ENCODE data around the gene SLC12A9. TPM values are rescaled to one million over a fixed set of nuclear protein-coding genes. Genes with fewer than 3 reads are reported as not detected.

Gene SLC12A9
- total and polyA plus RNA-seq, 2 donors (not counting 1 experiment from before 2014, with no cell fraction given), result 80.0 to 80.1 TPM

GRCh38 chr7:100878685-100879084 lies 26.2 kb downstream of the SLC12A9 start:
- Mint-ChIP-seq H3K27me3 (no peaks in the 10 kb centered on the region), H3K27ac (no peak overlapping the region), H3K4me3 (no peak overlapping the region), H3K9me3 (ENCODE audit: insufficient read depth) (no peaks in the 10 kb centered on the region), H3K4me1 (peaks cover 44% of the 10 kb centered on the region)
- 94% methylated on average over 3 of the region's 6 CpGs for WGBS (ENCODE audit: insufficient coverage)
- no peak overlapping the region for H2AFZ ChIP-seq (ENCODE audit: insufficient read depth, low read depth, low read length, poor library complexity, severe bottlenecking)
- peaks cover 80% of the 10 kb centered on the region for H4K20me1 ChIP-seq (ENCODE audit: control insufficient read depth, insufficient read depth, low read length, poor library complexity, severe bottlenecking)
- H3K9ac ChIP-seq (ENCODE audit: low read length), result no peak overlapping the region
- no peaks in the 10 kb centered on the region for H3K27me3 ChIP-seq (replicated peaks in 1 of 4; ENCODE audit: control extremely low read depth in 1 of 4, control insufficient read depth in 3 of 4, insufficient read depth in 4 of 4, low read length in 3 of 4)
- H3K27ac ChIP-seq (ENCODE audit: low read length in 2 of 2), result no peak overlapping the region
- no peak overlapping the region for H3K4me2 ChIP-seq (replicated peaks; ENCODE audit: low read depth, low read length, poor library complexity, severe bottlenecking)
- H3K9me3 ChIP-seq (ENCODE audit: control extremely low read depth in 1 of 3, control insufficient read depth in 2 of 3, insufficient read depth in 1 of 3, low read length in 2 of 3), result no peaks in the 10 kb centered on the region
- no peak overlapping the region for H3K4me3 ChIP-seq (ENCODE audit: control extremely low read depth in 1 of 5, extremely low read depth in 1 of 5, insufficient read depth in 1 of 5, low read depth in 2 of 5, low read length in 4 of 5)
- no peak for DNase-seq
- intact Hi-C loops (cut with micrococcal nuclease), result no loop called here
- H3K4me1 ChIP-seq (ENCODE audit: control insufficient read depth in 2 of 2, insufficient read depth in 2 of 2, low read length in 2 of 2), result peaks cover 22 to 32% of the 10 kb centered on the region in 2 donors
- ChIA-PET CTCF (interaction anchor here (1.1 to 1.3 kb wide), 2 partner anchors 11 to 16 kb away, joined by 3 to 4 read pairs; partner anchors contain the start of gene UFSP1), POLR2A (interaction anchor here (0.7 kb wide), 1 partner anchor 24 kb away, joined by 3 read pairs; no protein-coding TSS in a partner anchor)
- ATAC-seq (ENCODE audit: low read depth), result no peak
- peaks cover 82% of the 10 kb centered on the region for H3K79me2 ChIP-seq (ENCODE audit: control insufficient read depth, insufficient read depth, low read length)
- TF ChIP-seq CTCF (IDR thresholded peaks at IDR 0.05) (no peak), EZH2 (IDR thresholded peaks at IDR 0.05; ENCODE audit: borderline replicate concordance, insufficient read depth, low read depth, low read length, poor library complexity, severe bottlenecking) (no peak)
- H3K36me3 ChIP-seq (replicated peaks in 1 of 2; ENCODE audit: control extremely low read depth in 1 of 2, control insufficient read depth in 1 of 2, extremely low read depth in 1 of 2, insufficient read depth in 2 of 2, low read length in 1 of 2), result peaks cover 0 to 60% of the 10 kb centered on the region in 2 experiments

- no peak overlapping the region for H3K4me3 ChIP-seq (ENCODE audit: control extremely low read depth in 1 of 5, extremely low read depth in 1 of 5, insufficient read depth in 1 of 5, low read depth in 2 of 5, low read length in 4 of 5)
- H3K27ac Mint-ChIP-seq, result no peak overlapping the region
- no peak overlapping the region for H3K27ac ChIP-seq (ENCODE audit: low read length in 2 of 2)
- POLR2A ChIA-PET, result no interaction called here
- no peak overlapping the region for H3K4me3 Mint-ChIP-seq
- H3K36me3 ChIP-seq (replicated peaks in 1 of 2; ENCODE audit: control extremely low read depth in 1 of 2, control insufficient read depth in 1 of 2, extremely low read depth in 1 of 2, insufficient read depth in 2 of 2, low read length in 1 of 2), result peaks cover 0 to 71% of the 10 kb centered on the region in 2 experiments
- H4K20me1 ChIP-seq (ENCODE audit: control insufficient read depth, insufficient read depth, low read length, poor library complexity, severe bottlenecking), result peaks cover 87% of the 10 kb centered on the region
- ATAC-seq (ENCODE audit: low read depth), result no peak
- H3K4me1 Mint-ChIP-seq, result peaks cover 39% of the 10 kb centered on the region
- no peak overlapping the region for H3K4me2 ChIP-seq (replicated peaks; ENCODE audit: low read depth, low read length, poor library complexity, severe bottlenecking)
- H2AFZ ChIP-seq (ENCODE audit: insufficient read depth, low read depth, low read length, poor library complexity, severe bottlenecking), result no peak overlapping the region
- no peaks in the 10 kb centered on the region for H3K9me3 ChIP-seq (ENCODE audit: control extremely low read depth in 1 of 3, control insufficient read depth in 2 of 3, insufficient read depth in 1 of 3, low read length in 2 of 3)
- H3K79me2 ChIP-seq (ENCODE audit: control insufficient read depth, insufficient read depth, low read length), result peaks cover 73% of the 10 kb centered on the region
- peaks cover 16 to 22% of the 10 kb centered on the region in 2 donors for H3K4me1 ChIP-seq (ENCODE audit: control insufficient read depth in 2 of 2, insufficient read depth in 2 of 2, low read length in 2 of 2)
- H3K9ac ChIP-seq (ENCODE audit: low read length), result no peak overlapping the region
- TF ChIP-seq CTCF (IDR thresholded peaks at IDR 0.05) (no peak), EZH2 (IDR thresholded peaks at IDR 0.05; ENCODE audit: borderline replicate concordance, insufficient read depth, low read depth, low read length, poor library complexity, severe bottlenecking) (no peak)
- no peaks in the 10 kb centered on the region for H3K27me3 Mint-ChIP-seq
- intact Hi-C loops (cut with micrococcal nuclease), result no loop called here
- H3K9me3 Mint-ChIP-seq (ENCODE audit: insufficient read depth), result no peaks in the 10 kb centered on the region
- H3K27me3 ChIP-seq (replicated peaks in 1 of 4; ENCODE audit: control extremely low read depth in 1 of 4, control insufficient read depth in 3 of 4, insufficient read depth in 4 of 4, low read length in 3 of 4), result no peaks in the 10 kb centered on the region
- 87% methylated on average over 11 of the region's 11 CpGs for WGBS (ENCODE audit: insufficient coverage)
- no peak for DNase-seq
- CTCF ChIA-PET, result no interaction called here
These were observed 27.3 kb downstream of the SLC12A9 start for GRCh38 chr7:100879685-100880261.

All from B cell (primary cell).